HG02763 (cell line): ENCODE data around the gene EEF1AKMT3.
"Not testable (repeated sequence)": the region's sequence is repeated elsewhere in the genome, so short reads cannot be mapped to it uniquely, and the experiment has no call there.

ENCODE experiments used
- ATAC-seq: cut with Tn5 transposase; IDR thresholded peaks from one replicate; pipeline ENCODE4 v1.9.1; 2021; ENCODE audit warnings: mild to moderate bottlenecking, moderate library complexity; ENCODE audit not compliant: unreplicated experiment

The EEF1AKMT3 gene

DNA sequence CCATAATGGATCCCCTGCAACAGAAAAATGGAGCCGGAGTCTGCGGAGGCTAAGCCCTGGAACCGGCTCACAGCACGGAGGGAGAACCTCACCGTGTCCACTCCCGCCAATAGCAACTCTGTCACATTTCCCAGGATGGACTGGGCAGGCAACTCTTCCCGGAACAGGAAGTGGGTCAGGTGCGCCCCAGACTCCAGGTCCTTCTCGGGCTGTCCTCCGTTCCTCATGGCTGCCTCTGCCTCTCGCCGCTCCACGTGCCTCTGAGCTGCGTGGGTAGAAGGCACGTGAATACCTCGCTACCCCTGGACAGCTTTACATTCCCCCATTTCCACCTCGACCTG is 7.8 kb upstream of the EEF1AKMT3 start:
- no peak for ATAC-seq

DNA sequence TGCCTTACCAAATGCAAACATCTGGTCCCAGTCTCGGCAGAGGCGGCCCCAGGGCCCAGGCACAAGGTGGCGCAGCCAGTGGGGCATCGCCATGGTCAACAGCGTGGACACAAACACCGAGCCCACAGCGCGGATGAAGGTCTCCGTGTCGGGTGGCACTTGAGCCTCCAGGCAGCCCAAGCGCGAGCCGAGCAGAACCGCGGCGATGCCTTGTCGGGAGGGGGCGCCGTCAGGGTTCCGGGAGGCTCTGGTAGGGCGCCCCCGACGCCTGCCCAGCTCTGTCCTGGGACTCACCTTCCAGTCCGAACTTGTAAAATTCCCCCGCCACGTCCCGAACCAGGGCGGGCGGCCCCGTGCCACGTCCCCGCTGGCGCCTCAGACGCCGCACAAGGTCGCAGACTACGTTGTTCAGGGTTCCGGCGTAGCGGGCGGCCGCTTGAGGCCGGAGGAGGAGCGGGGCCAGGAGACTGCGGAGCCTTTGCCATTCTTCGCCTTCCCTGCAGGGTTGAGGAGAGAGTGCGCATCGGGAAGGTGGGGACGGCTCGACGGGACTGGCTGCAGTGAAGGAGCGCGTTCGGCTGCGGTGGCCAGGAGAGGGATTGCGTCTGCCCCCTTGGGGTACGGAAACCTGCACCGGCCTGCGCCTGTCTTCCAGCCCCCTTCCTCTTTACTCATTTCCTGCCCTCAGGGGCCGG is 7.3 kb upstream of the EEF1AKMT3 start:
- ATAC-seq = peak; percentile 57

DNA sequence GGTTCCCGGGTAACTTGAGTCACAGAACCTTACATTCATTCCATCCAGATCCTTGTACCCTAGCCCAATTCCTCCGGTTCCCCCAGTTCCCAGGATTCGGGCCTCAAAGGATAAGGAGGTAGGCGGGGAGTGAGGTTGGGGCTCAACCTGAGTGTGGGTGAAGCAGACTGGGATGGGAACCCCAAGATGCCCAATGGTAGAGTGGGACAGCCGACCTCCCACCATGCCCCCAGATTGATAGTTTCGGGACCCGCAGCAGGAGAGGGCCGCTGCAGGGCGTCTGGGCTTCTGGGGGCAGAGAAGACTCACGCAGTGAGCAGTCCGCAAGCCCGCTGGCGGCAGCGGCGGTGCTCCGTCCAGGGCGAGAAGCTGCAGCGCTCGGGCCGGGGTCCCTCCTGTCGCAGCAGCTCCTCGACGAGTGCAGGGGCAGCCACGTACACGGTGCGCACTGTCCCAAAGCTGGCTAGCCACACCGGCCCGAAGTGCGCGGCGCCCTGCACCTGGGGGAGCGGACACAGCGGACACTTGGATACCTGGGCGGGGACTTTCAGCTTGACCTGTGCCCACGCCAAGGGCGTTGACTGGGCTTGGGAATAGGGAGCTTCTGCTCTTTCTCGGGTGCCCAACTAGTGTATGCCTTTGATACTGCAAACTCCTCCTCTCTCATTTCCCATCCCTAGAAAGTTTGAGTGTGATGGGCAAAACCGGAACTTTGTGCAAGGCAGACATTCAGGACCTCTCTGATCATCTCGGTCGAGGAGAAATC is 6.5 kb upstream of the EEF1AKMT3 start:
- no peak for ATAC-seq

DNA sequence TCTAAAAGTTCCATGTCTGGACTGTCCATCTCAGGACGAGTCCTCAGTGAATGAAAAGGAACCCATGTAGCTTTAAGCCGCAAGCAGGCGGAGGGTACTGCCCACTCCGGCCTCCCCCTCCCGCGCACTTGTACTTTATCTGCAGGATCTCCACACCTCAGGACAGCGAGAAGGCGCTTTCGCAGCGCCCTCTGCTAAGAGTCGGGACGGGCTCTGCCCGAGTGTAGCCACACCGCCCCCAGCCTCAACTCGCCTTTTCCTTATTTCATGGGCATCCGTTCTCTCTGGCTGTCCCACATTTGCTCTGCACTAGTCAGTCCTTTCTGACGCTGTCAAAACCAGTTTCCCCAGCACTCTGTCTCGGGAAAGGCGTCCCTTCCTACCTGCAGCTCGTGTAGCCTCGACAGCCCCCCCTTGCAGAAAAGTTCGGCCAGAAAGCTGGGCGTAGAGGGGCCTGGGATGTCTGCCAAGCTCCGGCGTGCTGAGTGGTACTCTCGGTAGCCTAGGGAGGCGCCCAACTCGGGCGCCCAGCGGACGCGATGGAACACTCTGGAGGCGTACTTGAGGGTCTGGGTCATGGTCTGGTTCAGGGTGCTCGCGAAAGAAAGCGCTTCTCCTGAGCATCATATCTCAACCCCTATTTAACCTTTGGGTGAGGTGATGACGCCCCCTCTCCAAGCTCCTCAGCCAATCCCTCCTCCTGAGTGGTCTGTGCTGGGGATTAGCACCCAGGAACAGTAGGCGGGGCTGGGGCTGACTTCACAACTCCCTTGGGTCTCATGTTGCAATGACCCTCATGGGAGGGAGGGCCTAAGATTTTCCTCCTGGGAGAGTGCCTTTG is 5.7 kb upstream of the EEF1AKMT3 start, which contains the start of gene CYP27B1:
Gene CYP27B1, minus strand, starts transcription at position 615 of the 841 bp plus-strand sequence. Its CDS starts 37 bp downstream, at position 578.
- no peak for ATAC-seq

DNA sequence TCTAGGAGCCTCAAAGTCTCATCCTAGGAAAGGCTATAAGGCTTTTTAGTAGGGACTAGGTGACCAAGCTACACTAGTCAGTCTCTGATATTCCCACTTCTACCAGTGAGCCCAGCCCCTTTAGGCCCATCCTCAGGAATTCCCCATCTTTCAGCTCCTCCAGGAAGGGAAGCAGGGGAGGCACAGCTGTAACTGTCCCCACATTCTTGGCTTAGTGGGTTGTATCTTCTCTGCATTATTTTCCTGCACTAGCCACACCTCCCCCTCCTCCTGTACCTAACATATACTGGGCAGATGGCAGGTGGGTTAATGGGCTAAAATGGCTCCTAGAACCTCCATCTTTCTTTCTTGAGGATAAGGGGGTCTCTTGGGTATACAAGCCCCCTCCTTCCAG is 5.1 kb upstream of the EEF1AKMT3 start:
- no peak for ATAC-seq

DNA sequence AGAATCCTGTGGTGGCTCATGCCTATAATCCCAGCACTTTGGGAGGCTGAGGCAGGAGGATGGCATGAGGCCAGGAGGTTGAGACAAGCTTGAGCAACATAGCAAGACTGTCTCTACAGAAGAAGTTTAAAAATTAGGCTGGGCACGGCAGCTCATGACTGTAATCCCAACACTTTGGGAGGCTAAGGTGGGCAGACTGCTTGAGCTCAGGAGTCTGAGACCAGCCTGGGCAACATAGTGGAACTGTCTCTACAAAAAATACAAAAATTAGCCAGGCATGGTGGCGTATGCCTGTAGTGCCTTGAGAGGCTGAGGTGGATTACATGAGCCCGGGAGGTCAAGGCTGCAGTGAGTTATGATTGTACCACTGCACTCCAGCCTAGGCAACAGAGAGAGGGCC is 4.5 kb upstream of the EEF1AKMT3 start:
- ATAC-seq = no peak

DNA sequence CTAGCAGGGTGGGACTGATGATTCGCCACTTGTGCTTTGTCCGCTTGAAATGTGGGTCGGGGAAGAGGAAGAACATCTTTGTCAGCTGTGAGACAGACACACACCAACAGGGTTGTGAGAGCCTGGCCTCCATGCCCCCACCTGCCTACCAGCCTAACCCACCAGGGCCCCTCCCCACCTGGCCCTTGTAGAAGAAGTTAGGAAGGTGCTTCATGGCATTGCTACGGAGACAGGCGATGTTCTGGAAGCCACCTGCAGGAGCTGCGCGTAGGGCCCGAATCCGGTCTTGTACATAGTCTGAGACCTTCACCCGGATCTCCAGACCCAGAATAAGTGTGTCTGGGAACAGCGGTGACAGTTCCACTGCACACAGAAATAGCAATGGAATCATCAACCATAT is 2.8 kb upstream of the EEF1AKMT3 start:
- ATAC-seq = no peak

DNA sequence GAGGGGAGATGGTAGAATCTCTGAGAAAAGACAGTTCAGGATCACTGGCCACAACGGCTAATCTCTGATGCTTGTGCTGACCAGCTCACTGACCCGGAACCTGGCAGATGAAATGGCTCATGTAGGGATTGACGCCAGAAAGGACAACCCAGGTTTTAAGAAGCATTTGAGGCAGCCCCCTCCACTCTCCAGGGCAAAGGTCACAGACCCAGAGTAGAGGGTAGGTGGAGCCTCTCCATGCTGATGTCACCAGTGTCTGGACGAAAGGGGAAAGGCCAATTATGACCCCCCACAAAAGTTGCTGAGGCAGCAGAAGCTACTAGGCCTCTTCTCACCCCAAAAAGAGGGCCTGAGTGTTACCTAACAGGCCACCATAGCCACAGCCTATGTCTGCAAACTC is 1.7 kb upstream of the EEF1AKMT3 start:
- no peak for ATAC-seq

DNA sequence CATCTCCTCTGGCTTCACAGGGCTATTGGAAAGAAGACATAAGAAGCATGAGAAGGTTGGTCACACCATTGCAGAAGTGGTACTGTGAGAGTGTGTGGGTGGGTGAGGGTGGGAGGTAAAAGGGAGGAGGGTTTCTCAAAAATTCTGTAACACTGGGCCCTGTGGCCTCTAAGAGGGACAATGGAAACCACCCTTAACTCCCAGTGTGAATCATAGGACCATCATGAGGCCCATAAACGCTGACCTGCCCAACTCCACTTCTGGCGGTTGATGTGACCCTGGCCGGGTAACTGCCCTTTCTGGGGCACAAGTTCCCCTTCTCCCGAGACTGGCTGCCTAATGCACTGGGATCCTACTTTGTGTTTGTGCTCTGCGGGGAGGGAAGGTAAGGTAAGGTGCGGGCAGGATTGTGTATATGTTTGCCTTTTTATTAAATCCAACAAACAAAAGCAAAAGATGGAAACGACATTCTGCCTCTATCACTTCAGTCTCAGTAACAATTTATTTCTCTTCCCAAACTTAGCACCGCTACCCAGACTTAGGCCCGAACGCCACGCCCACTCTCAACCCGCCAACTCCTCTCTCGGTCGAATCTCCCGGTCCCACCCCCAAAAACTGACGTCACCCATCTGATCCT is 1.1 kb upstream of the EEF1AKMT3 start:
- peak; percentile 67 for ATAC-seq

DNA sequence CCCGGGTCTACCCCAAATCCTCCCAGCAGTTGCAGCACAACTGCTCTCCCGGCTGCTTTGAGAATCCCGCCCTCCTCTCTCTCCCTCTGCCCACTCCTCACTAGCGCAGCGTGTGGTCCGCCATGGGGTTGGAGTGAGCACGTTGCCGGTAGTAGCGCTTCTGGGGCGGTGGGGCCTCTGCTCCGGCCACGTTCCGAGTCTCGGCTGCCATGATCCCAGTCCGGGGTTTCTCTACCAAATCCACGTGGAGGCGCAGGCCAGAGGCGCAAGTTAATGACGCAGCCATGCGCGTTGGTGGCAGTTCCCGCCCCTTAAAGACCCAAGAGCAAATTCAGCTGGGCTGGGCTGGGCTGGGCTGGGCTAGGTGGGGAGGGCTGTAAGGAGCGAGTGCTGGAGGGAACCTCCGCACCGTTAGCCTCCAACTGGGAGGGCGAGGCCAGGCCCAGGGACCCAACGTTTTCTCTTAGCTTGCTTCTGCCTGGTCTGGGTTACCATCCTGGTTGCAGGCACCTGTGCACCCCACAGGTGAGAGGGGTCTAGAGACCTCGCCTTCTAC is 463 bp upstream of the EEF1AKMT3 start, which contains the start of gene METTL1:
Gene METTL1, minus strand, starts transcription at position 233 of the 556 bp plus-strand sequence. Its CDS starts 22 bp downstream, at position 211.
- peak; percentile 76 for ATAC-seq

DNA sequence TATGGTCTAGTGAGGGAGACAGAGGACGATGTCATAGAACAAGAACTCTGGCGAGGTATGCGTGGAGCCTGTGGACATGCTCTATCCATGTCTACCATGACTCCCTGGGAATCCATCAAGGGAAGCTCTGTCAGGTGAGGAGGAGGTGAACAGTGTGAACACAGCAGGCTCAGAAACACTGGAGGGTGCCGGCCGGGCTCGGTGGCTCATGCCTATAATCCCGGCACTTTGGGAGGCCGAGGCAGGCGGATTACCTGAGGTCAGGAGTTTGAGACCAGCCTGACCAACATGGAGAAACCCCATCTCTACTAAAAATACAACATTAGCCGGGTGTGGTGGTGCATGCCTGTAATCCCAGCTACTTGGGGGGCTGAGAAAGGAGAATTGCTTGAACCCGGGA is 2.2 kb downstream of the EEF1AKMT3 start:
- ATAC-seq = not testable (repeated sequence)

DNA sequence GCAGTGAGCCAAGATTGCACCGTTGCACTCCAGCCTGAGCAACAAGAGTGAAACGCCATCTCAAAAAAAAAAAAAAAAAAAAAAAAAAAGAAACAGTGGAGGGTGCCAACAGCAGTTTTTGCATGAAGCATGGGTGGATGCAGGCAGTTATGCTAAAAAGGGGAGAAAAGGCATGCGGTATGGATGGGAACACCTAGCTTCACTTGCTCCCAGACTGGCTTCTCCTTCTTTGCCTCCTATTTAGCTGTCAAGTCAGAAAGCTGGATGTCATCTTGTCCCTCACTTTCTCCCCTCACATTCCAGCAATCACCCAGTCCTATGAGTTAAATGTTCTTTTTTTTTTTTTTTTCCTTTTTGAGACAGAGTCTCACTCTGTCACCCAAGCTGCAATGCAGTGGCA is 2.6 kb downstream of the EEF1AKMT3 start:
- ATAC-seq = no peak

DNA sequence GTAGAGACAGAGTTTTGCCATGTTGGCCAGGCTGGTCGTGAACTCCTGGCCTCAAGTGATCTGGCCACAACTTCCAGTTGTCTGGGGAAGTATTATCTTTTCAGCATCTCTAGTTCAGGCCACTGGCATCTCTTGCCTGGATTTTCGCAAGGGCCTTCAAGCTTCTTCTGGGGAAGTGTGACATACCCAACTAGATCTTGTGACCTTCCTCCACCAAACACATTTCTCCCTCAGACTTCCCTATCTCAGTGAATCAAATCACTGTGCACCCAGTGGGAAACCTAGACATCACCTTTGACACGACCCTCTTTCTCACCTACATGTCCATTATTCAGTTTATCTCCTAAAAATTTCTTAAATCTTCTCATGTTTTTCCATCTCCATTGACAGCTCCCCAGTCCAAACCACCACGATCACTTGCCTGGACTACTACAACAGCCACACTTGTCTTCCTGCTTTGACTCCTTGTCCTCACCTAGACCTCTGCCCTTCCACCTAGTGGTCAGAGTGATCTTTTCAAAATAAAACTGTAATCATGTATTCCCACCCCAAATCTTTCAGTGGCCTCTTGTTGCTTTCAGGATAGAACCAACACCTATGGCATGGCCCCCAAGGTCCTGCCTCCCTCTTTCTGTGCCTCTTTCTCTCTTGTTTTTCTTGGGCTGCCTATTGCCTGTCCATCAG is 3.3 kb downstream of the EEF1AKMT3 start:
- ATAC-seq = no peak

DNA sequence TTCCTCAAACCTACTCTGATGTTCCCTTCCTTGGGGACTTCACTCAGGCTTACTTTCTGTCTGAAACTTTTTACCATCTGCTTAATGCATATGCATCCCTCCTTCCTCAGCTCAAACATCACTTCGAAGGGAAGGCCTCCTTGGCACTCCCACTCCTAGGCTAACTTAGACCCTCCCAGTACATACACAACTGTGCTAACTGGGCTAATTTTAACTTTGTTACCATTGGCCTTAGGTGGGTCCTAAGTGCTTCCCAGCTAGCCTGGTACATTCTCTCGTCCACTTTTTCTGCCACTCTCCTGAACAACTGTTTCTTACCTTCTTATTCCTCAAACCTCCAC is 3.8 kb downstream of the EEF1AKMT3 start:
- no peak for ATAC-seq

DNA sequence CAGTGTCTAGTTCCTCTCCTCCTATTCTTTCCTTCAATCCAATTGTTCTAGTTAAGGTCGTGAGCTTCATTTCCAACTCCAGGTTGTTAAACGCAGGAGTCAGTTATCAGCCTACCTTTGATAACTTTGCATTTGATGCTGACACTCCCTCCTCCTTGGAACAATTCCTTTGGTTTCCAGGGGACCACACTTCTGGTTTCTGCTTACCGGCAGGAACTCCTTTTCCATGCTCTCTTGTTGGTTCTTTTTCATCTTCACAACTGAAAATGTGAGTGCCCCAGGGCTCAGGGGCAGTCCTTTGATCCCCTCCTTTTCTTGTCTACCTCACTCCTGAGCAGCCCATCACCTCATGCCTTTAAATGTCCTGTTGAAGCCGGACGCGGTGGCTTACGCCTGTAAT is 5.0 kb downstream of the EEF1AKMT3 start:
- ATAC-seq = no peak

DNA sequence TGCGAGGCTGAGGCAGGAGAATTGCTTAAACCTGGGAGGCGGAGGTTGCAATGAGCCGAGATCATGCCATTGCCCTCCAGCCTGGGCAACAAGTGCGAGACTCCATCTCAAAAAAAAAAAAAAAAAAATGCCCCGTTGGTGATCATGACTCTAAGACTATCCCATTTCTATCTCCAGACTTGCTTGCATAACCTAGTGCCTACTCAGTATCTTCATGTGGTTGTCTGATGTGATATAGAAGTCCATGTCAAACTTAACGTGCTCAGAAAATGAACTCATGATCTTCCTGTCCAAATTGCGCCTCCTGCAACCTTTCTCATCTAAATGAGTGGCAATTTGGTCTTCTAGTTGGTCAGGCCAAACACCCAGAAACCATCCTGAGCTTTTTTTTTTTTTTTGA is 5.5 kb downstream of the EEF1AKMT3 start:
- no peak for ATAC-seq

DNA sequence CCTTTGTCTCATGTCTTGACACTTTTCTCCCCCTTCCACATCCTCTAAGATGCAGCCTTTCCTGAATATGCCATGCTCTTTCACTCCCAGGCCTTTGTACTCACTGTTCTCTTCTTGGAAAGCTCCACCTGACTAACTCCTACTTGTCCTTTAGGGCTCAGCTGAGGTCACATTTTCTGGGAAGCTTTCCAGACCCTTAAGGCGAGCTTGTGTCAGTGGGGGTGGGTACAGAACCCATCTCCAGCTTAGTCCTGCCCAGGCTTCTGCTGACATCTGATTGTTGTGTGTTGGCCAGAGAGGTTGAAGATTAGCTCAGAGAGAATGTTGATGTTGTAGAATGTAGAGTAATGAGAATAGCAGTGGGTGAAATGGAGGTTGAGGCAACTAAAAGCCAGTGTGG is 7.3 kb downstream of the EEF1AKMT3 start:
- ATAC-seq = no peak

DNA sequence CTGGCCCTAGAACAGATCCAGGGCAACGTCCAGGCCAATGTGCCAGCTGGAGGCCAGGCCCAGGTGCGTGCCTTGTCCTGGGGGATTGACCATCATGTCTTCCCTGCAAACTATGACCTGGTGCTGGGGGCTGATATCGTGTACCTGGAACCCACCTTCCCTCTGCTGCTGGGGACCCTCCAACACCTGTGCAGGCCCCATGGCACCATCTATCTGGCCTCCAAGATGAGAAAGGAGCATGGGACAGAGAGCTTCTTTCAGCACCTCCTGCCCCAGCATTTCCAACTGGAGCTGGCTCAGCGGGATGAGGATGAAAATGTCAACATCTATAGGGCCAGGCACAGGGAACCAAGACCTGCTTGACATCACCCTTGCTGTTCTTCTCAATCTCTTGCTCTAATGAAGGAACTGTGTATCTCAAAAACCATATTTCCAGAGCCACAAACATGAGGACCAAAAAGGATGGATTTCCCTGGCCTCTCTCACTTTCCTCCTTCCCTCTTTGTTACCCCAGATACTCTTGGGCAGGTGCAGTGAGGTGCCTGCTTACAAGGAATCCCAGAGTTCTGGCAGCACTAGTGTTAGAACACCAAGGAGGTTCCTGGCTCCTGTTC is 8.0 kb downstream of the EEF1AKMT3 start:
- ATAC-seq = no peak

DNA sequence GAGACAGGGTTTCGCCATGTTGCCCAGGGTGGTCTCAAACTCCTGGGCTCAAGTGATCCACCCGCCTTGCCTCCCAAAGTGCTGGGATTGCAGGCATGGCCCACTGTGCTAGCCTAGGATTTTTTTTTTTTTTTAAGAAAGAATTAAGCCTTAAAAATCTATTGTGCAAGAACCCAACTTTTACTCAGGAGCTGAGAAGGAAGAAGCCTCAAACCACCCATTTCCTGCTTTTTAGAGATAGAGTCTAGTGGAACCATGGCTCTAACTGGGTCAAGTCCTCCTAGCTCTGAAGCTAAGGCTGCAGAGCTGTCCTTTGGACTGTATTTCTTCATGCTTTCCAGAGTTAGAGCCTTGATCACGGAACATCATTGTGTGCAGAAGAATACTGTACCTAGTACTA is 8.8 kb downstream of the EEF1AKMT3 start:
- ATAC-seq = no peak

DNA sequence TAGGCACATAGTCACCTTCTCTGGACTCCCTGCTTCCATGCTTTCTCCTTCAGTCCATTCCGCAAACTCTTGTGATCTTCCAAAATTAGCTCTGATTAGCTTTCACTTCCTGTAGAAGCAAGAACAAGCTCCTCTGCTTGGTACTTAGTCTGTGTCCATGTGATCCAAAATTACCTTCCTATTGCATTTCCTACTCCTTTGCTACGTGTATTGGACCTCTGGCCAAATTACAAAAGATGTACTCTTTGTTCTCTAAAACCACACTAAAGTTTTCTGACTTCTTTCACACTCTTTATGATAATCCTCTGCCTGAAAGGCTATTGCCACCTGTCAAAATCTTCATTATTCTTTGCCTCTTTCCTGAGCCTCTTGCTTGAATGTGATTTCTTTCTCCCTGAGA is 9.4 kb downstream of the EEF1AKMT3 start:
- ATAC-seq = no peak
